HUES48 (cell line): ENCODE results near the gene IGSF9B.

Experiments
- H3K27ac ChIP-seq: one replicate; pipeline ENCODE4 v1.7.0; 2013; ENCODE audit warnings: low read depth, low read length, inconsistent platforms
- H3K27me3 ChIP-seq: 2 replicates; pipeline ENCODE4 v1.6.1; 2013; ENCODE audit warnings: mild to moderate bottlenecking, low read length; ENCODE audit not compliant: control insufficient read depth, insufficient read depth
- H3K36me3 ChIP-seq: 2 replicates; pipeline ENCODE4 v1.6.1; 2013; ENCODE audit warnings: low read length; ENCODE audit not compliant: control insufficient read depth, insufficient read depth
- H3K4me1 ChIP-seq: 2 replicates; pipeline ENCODE4 v1.6.1; 2013; ENCODE audit warnings: mild to moderate bottlenecking, low read length; ENCODE audit not compliant: control insufficient read depth, insufficient read depth
- H3K4me3 ChIP-seq: 2 replicates; pipeline ENCODE4 v1.5.1; 2013; ENCODE audit warnings: mild to moderate bottlenecking, low read depth, low read length
- H3K9ac ChIP-seq: 2 replicates; pipeline ENCODE4 v1.6.1; 2013; ENCODE audit warnings: mild to moderate bottlenecking, low read depth, low read length, moderate library complexity
- H3K9me3 ChIP-seq: 2 replicates; pipeline ENCODE4 v1.6.1; 2013; ENCODE audit warnings: low read length; ENCODE audit not compliant: control insufficient read depth, insufficient read depth

The IGSF9B gene

GRCh38 chr11:133983660-133984316 lies 27.0 kb upstream of the IGSF9B start:
- no peaks in the 10 kb centered on the region for H3K9me3 ChIP-seq
- H3K9ac ChIP-seq = no peak overlapping the region
- no peak overlapping the region for H3K27ac ChIP-seq
- H3K4me3 ChIP-seq = no peak overlapping the region
- H3K36me3 ChIP-seq = no peaks in the 10 kb centered on the region
- H3K4me1 ChIP-seq = no peaks in the 10 kb centered on the region
- H3K27me3 ChIP-seq = no peaks in the 10 kb centered on the region

GRCh38 chr11:133982876-133983275 lies 26.1 kb upstream of the IGSF9B start:
- Histone ChIP-seq H3K4me3 (no peak overlapping the region), H3K27me3 (no peaks in the 10 kb centered on the region), H3K4me1 (no peaks in the 10 kb centered on the region), H3K9me3 (no peaks in the 10 kb centered on the region), H3K36me3 (no peaks in the 10 kb centered on the region), H3K9ac (no peak overlapping the region), H3K27ac (no peak overlapping the region)

- Histone ChIP-seq H3K9ac (no peak overlapping the region), H3K27me3 (no peaks in the 10 kb centered on the region), H3K4me1 (no peaks in the 10 kb centered on the region), H3K9me3 (no peaks in the 10 kb centered on the region), H3K27ac (no peak overlapping the region), H3K36me3 (no peaks in the 10 kb centered on the region), H3K4me3 (no peak overlapping the region)
Observed at GRCh38 chr11:133982151-133982550, 25.4 kb upstream of the IGSF9B start.

DNA sequence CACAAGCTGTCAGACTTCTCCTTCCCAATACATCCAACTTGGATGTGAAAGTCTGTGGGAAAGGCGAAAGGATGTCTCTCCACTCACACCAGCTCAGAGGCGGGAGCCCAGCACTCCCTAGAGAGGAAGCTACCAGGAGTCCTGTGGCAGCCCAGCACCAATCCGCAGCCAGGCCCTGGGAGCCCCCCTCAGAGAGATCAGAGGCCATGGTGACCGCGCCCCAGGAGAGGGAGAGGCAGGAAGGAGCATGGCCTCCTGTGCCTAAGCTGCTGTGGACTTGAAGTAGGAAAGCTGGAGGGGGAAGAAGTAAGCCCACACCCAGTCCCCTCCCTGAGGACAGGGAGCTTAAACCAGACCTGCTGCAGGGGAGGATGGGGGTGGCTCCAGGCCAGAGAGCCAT lies 24.4 kb upstream of the IGSF9B start:
- Histone ChIP-seq H3K4me3 (no peak overlapping the region), H3K27me3 (no peaks in the 10 kb centered on the region), H3K9ac (no peak overlapping the region), H3K9me3 (no peaks in the 10 kb centered on the region), H3K27ac (no peak overlapping the region), H3K36me3 (no peaks in the 10 kb centered on the region), H3K4me1 (no peaks in the 10 kb centered on the region)

DNA sequence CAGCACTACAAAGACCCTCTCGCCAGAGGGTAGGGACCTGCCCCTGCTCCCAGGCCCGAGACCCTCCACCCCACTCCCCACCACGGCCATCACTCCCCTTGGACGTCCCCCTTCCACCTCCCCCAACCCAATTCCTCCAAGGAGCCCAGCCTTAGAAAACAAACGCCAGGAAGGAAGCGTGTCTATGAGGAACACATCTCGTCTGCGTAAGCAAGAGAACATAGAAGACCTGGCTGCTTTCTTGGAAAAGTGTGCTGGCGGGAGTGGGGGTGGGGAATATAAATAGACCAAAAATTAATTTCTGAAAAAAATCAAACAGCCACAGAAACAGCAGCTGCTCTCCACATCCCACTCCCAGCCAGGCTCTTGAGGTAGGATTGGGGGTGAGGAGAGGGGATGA lies 23.9 kb upstream of the IGSF9B start:
- Histone ChIP-seq H3K4me1 (no peaks in the 10 kb centered on the region), H3K4me3 (no peak overlapping the region), H3K9me3 (no peaks in the 10 kb centered on the region), H3K27ac (no peak overlapping the region), H3K27me3 (no peaks in the 10 kb centered on the region), H3K9ac (no peak overlapping the region), H3K36me3 (no peaks in the 10 kb centered on the region)

DNA sequence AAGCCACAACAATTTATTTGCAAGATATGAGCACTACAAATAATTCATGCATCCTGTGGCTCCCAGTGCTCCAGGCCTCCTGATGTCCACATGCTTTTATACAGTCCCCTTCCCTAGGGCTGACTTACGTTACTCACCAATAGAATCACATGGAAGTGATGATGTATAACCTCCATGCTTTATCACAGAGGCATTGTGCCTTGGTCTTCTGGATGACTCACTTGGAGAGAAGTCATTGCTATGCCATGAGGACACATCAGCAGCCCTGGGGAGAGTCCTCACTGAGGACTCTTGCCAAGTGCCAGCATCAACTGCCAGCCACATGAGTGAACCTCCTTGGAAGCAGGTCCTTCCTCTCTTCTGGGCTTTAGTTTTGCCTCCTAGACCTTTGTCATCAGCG lies 22.0 kb upstream of the IGSF9B start:
- Histone ChIP-seq H3K27ac (no peak overlapping the region), H3K4me1 (no peaks in the 10 kb centered on the region), H3K9me3 (no peaks in the 10 kb centered on the region), H3K9ac (no peak overlapping the region), H3K4me3 (no peak overlapping the region), H3K27me3 (no peaks in the 10 kb centered on the region), H3K36me3 (no peaks in the 10 kb centered on the region)

DNA sequence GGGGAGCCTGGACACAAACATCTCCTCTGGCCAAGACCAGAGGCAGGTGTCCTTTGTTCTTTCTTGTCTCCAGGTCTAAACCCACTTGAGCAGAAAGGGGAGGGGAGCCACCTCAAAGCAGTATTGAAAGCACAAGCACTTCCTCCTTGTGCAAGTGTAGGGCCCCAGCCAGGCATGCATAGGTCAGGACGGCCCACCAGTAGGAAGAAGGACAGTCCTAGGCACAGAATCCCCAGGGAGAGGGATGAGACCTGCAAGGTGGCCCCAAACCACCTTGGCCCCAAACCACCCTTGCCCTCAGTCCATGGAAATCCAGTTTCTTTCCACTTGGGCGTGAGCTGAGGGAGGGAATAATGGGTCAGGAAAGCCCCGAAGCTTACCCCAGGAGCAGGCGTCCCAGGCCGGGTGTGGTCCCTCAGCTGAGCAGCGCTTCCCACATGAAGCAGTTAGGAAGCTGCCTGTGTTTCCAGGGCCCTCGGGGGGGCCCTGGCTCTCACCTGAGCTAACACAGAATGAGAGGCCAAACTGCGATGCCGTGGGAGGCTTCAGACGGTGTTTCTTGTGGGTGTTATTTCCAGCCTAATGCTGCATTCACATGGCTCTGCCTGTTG lies 20.4 kb upstream of the IGSF9B start:
- no peaks in the 10 kb centered on the region for H3K9me3 ChIP-seq
- no peak overlapping the region for H3K27ac ChIP-seq
- H3K36me3 ChIP-seq = no peaks in the 10 kb centered on the region
- H3K4me1 ChIP-seq = no peaks in the 10 kb centered on the region
- no peaks in the 10 kb centered on the region for H3K27me3 ChIP-seq
- H3K4me3 ChIP-seq = no peak overlapping the region
- H3K9ac ChIP-seq = no peak overlapping the region

- no peaks in the 10 kb centered on the region for H3K9me3 ChIP-seq
- H3K9ac ChIP-seq = no peak overlapping the region
- no peaks in the 10 kb centered on the region for H3K4me1 ChIP-seq
- H3K4me3 ChIP-seq = no peak overlapping the region
- no peak overlapping the region for H3K27ac ChIP-seq
- no peaks in the 10 kb centered on the region for H3K36me3 ChIP-seq
- H3K27me3 ChIP-seq = no peaks in the 10 kb centered on the region
Observed at GRCh38 chr11:133975488-133975849, 18.7 kb upstream of the IGSF9B start.

DNA sequence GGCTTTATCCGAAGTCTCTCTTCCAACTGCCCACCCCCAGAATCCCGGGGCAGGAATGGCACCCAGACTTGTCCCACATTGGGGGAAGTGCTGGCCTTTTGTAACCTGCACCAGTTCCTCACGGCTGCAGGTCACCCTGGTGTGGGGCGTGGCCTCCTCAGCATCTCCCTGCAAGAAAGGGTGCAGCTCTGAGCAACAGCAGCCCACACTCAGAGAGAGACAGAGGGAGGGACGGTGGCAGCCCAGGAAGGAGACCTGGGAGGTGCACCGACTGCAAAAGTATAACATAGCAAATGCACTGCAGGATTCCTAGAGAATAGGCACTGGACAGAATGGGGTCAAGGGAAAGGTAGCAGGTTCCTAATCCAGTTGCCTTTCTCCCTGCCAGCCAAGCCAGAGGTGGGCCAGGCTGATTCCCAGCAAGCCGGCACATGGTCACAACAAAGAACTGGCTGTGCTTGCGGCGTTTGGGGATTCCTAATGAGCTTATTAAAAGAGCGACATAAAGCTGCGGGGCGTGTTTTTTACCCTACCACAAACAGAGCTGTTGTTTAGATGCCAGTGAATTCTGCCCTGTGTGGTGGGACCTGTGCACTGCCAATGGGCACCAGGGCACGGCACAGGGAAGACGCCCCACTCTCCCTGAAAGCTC lies 18.2 kb upstream of the IGSF9B start:
- Histone ChIP-seq H3K9me3 (no peaks in the 10 kb centered on the region), H3K36me3 (no peaks in the 10 kb centered on the region), H3K4me3 (no peak overlapping the region), H3K27ac (no peak overlapping the region), H3K4me1 (no peaks in the 10 kb centered on the region), H3K27me3 (no peaks in the 10 kb centered on the region), H3K9ac (no peak overlapping the region)

DNA sequence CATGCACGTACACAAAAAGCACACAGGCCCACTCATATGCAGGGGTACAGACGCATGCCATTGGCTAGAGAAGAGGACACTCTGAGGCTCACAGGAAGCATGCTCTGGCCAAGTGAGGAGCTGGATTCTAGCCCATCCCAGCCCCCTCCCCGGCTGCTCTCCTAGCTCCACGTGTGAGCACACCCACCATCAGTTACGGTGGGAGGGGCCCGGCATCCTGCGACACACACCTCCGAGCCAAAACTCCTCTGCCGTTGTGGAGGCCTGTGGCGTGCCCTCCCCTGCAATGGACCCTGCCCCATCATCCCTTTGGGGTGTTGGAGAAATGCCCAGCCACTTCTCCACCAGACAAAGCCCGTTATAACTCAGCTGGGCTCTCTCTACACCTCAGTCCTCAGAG lies 15.1 kb upstream of the IGSF9B start:
- peaks cover 6% of the 10 kb centered on the region for H3K27me3 ChIP-seq
- no peak overlapping the region for H3K27ac ChIP-seq
- no peaks in the 10 kb centered on the region for H3K4me1 ChIP-seq

DNA sequence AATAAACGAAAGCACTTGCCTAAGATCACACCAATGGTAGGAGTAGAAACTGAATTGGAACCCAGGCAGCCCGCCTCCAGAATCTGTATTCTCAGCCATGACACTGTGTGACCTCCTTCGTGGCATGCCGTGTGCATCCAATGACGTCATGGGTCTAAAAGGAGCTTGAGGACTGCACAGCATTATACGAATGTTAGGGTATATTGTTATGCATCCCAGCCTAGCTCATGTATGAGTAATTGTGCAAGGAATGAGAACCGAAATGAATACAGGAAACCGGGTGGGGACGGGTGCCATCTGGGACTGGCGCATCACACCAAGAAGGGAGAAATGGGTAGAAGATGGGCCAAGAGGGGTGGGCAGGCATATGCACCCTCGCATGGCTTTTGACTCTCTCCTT lies 12.3 kb upstream of the IGSF9B start:
- Histone ChIP-seq H3K4me1 (no peaks in the 10 kb centered on the region), H3K9ac (no peak overlapping the region), H3K36me3 (no peaks in the 10 kb centered on the region), H3K9me3 (no peaks in the 10 kb centered on the region), H3K27ac (no peak overlapping the region), H3K4me3 (no peak overlapping the region), H3K27me3 (peaks cover 8% of the 10 kb centered on the region)

More for the DNA sequence above, 15.1 kb upstream of the IGSF9B start:
- Histone ChIP-seq H3K4me3 (no peak overlapping the region), H3K9ac (no peak overlapping the region), H3K36me3 (no peaks in the 10 kb centered on the region), H3K9me3 (no peaks in the 10 kb centered on the region)
